ENCODE data around the gene CTPS1. TPM values are rescaled to one million over a fixed set of nuclear protein-coding genes. Genes with fewer than 3 reads are reported as not detected.
A peak's percentile ranks its signal among the peaks of the same experiment; 100 is the strongest.

Gene CTPS1
- total RNA-seq, 1 donor, result 19.2 TPM

GRCh38 chr1:40989066-40989465 is 9.6 kb downstream of the CTPS1 start:
- no peak for TF ChIP-seq CTCF (IDR thresholded peaks at IDR 0.05; ENCODE audit: extremely low read depth, low read depth, low read length)
- Histone ChIP-seq H3K27ac (ENCODE audit: low read depth, low read length) (no peak overlapping the region), H3K9me3 (ENCODE audit: low read depth, low read length) (no peaks in the 10 kb centered on the region), H3K79me2 (ENCODE audit: insufficient read depth, low read length) (peaks cover 79% of the 10 kb centered on the region), H3K27me3 (ENCODE audit: insufficient read depth, low read length) (no peaks in the 10 kb centered on the region), H3K4me1 (ENCODE audit: insufficient read depth, low read length) (peaks cover 9% of the 10 kb centered on the region), H4K20me1 (ENCODE audit: insufficient read depth, low read length) (peaks cover 13% of the 10 kb centered on the region), H2AFZ (ENCODE audit: low read length) (no peak overlapping the region), H3K4me3 (ENCODE audit: insufficient read depth, low read length) (no peak overlapping the region), H3K36me3 (ENCODE audit: insufficient read depth, low read length) (peaks cover 89% of the 10 kb centered on the region), H3K4me2 (ENCODE audit: insufficient read depth, low read length) (no peak overlapping the region)
- no peak for DNase-seq (ENCODE audit: insufficient read length, low spot score, missing footprints)

GRCh38 chr1:40997096-40997495 is 17.6 kb downstream of the CTPS1 start:
- Histone ChIP-seq H3K4me3 (ENCODE audit: insufficient read depth, low read length) (no peak overlapping the region), H3K79me2 (ENCODE audit: insufficient read depth, low read length) (peaks cover 48% of the 10 kb centered on the region), H3K4me2 (ENCODE audit: insufficient read depth, low read length) (no peak overlapping the region), H3K4me1 (ENCODE audit: insufficient read depth, low read length) (no peaks in the 10 kb centered on the region), H3K27ac (ENCODE audit: low read depth, low read length) (no peak overlapping the region), H3K9me3 (ENCODE audit: low read depth, low read length) (no peaks in the 10 kb centered on the region), H2AFZ (ENCODE audit: low read length) (no peak overlapping the region), H4K20me1 (ENCODE audit: insufficient read depth, low read length) (peaks cover 4% of the 10 kb centered on the region), H3K36me3 (ENCODE audit: insufficient read depth, low read length) (peaks cover 80% of the 10 kb centered on the region), H3K27me3 (ENCODE audit: insufficient read depth, low read length) (no peaks in the 10 kb centered on the region)
- DNase-seq (ENCODE audit: insufficient read length, low spot score, missing footprints), result no peak
- TF ChIP-seq CTCF (IDR thresholded peaks at IDR 0.05; ENCODE audit: extremely low read depth, low read depth, low read length), result no peak

GRCh38 chr1:40998668-40999067 is 19.2 kb downstream of the CTPS1 start:
- H4K20me1 ChIP-seq (ENCODE audit: insufficient read depth, low read length), result peaks cover 10% of the 10 kb centered on the region
- H3K9me3 ChIP-seq (ENCODE audit: low read depth, low read length), result no peaks in the 10 kb centered on the region
- H3K4me1 ChIP-seq (ENCODE audit: insufficient read depth, low read length), result peaks cover 11% of the 10 kb centered on the region

GRCh38 chr1:41003127-41003639 is 23.7 kb downstream of the CTPS1 start:
- no peaks in the 10 kb centered on the region for H3K27me3 ChIP-seq (ENCODE audit: insufficient read depth, low read length)
- H4K20me1 ChIP-seq (ENCODE audit: insufficient read depth, low read length), result peaks cover 13% of the 10 kb centered on the region
- H3K4me3 ChIP-seq (ENCODE audit: insufficient read depth, low read length), result no peak overlapping the region
- no peak for DNase-seq (ENCODE audit: insufficient read length, low spot score, missing footprints)
- no peak for TF ChIP-seq CTCF (IDR thresholded peaks at IDR 0.05; ENCODE audit: extremely low read depth, low read depth, low read length)
- H3K36me3 ChIP-seq (ENCODE audit: insufficient read depth, low read length), result peaks cover 93% of the 10 kb centered on the region
- peak overlapping the region; percentile 78 for H3K27ac ChIP-seq (ENCODE audit: low read depth, low read length)
- H3K4me1 ChIP-seq (ENCODE audit: insufficient read depth, low read length), result peaks cover 25% of the 10 kb centered on the region
- H3K4me2 ChIP-seq (ENCODE audit: insufficient read depth, low read length), result peak overlapping the region; percentile 37
- peaks cover 20% of the 10 kb centered on the region for H3K79me2 ChIP-seq (ENCODE audit: insufficient read depth, low read length)
- no peak overlapping the region for H2AFZ ChIP-seq (ENCODE audit: low read length)
- no peaks in the 10 kb centered on the region for H3K9me3 ChIP-seq (ENCODE audit: low read depth, low read length)

More at GRCh38 chr1:40998668-40999067, 19.2 kb downstream of the CTPS1 start:
- H3K27ac ChIP-seq (ENCODE audit: low read depth, low read length), result no peak overlapping the region
- no peak overlapping the region for H3K4me3 ChIP-seq (ENCODE audit: insufficient read depth, low read length)
- no peak overlapping the region for H2AFZ ChIP-seq (ENCODE audit: low read length)
- DNase-seq (ENCODE audit: insufficient read length, low spot score, missing footprints), result no peak
- no peak for TF ChIP-seq CTCF (IDR thresholded peaks at IDR 0.05; ENCODE audit: extremely low read depth, low read depth, low read length)
- peaks cover 81% of the 10 kb centered on the region for H3K36me3 ChIP-seq (ENCODE audit: insufficient read depth, low read length)
- H3K27me3 ChIP-seq (ENCODE audit: insufficient read depth, low read length), result no peaks in the 10 kb centered on the region
- H3K4me2 ChIP-seq (ENCODE audit: insufficient read depth, low read length), result no peak overlapping the region
- peaks cover 41% of the 10 kb centered on the region for H3K79me2 ChIP-seq (ENCODE audit: insufficient read depth, low read length)

Data from osteoblast (primary cell).